GM18511 (cell line): ENCODE measurements around the gene PCK1.

ENCODE experiments used
- ATAC-seq: cut with Tn5 transposase; IDR thresholded peaks from one replicate; pipeline ENCODE4 v1.9.1; 2021; ENCODE audit warnings: mild to moderate bottlenecking, moderate library complexity; ENCODE audit not compliant: unreplicated experiment

PCK1 gene

GRCh38 chr20:57559658-57560553 lies 1.0 kb upstream of the PCK1 start:
- no peak for ATAC-seq

GRCh38 chr20:57561356-57562279 lies 708 bp downstream of the PCK1 start:
- ATAC-seq = no peak

GRCh38 chr20:57562541-57563465 lies 1.9 kb downstream of the PCK1 start:
- no peak for ATAC-seq

GRCh38 chr20:57563522-57563921 lies 2.6 kb downstream of the PCK1 start:
- ATAC-seq = no peak

- ATAC-seq = no peak
Observed at GRCh38 chr20:57564180-57564802, 3.4 kb downstream of the PCK1 start.

- no peak for ATAC-seq
Observed at GRCh38 chr20:57564951-57565642, 4.2 kb downstream of the PCK1 start.

- ATAC-seq = no peak
Observed at GRCh38 chr20:57566399-57566798, 5.5 kb downstream of the PCK1 start.

- no peak for ATAC-seq
Observed at GRCh38 chr20:57566803-57567459, 6.0 kb downstream of the PCK1 start.

- ATAC-seq = no peak
Observed at GRCh38 chr20:57567471-57568079, 6.7 kb downstream of the PCK1 start.

GRCh38 chr20:57568088-57568896 lies 7.4 kb downstream of the PCK1 start:
- ATAC-seq = no peak

- ATAC-seq = no peak
Observed at GRCh38 chr20:57568960-57569359, 8.1 kb downstream of the PCK1 start.

- no peak for ATAC-seq
Observed at GRCh38 chr20:57570145-57570850, 9.4 kb downstream of the PCK1 start.

- ATAC-seq = no peak
Observed at GRCh38 chr20:57570920-57571319, 10.0 kb downstream of the PCK1 start.

- no peak for ATAC-seq
Observed at GRCh38 chr20:57571782-57572416, 11.0 kb downstream of the PCK1 start.

- no peak for ATAC-seq
Observed at GRCh38 chr20:57573242-57573641, 12.3 kb downstream of the PCK1 start.

GRCh38 chr20:57573894-57574293 lies 13.0 kb downstream of the PCK1 start:
- no peak for ATAC-seq

- no peak for ATAC-seq
Observed at GRCh38 chr20:57574954-57575353, 14.0 kb downstream of the PCK1 start.
